Measurements from ENCODE around the gene DNLZ. TPM values are rescaled to one million over a fixed set of nuclear protein-coding genes. Genes with fewer than 3 reads are reported as not detected.

Gene DNLZ
- total and polyA plus RNA-seq, 2 donors (not counting 3 experiments of a cell fraction or from before 2014, with no cell fraction given), result 26.9 to 38.4 TPM

DNA sequence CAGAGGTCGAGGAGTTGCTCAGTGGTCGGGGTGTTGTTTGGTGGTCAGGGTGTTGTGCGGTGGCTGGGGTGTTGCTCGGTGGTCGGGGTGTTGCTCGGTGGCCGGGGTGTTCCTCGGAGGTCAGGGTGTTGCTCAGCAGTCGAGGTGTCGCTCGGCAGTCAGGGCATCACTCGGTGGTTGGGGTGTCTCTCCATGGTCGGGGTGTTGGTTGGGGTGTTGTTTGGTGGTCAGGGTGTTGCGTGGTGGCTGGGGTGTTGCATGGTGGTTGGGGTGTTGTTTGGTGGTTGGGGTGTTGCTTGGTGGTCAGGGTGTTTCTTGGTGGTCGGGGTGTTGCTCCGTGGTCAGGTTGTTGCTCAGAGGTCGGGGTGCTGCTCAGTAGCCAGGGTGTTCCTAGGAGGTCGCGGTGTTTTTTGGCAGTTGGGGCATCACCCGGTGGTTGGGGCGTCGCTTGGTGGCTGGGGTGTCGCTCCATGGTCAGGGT lies 47.2 kb downstream of the DNLZ start:
- Histone ChIP-seq H2AFZ (ENCODE audit: low read depth, low read length) (no peak overlapping the region), H3K36me3 (ENCODE audit: control insufficient read depth in 2 of 2, extremely low read depth in 1 of 2, insufficient read depth in 2 of 2, low read length in 2 of 2) (no peaks in the 10 kb centered on the region), H3K4me1 (ENCODE audit: control insufficient read depth, extremely low read depth, insufficient read depth, low read length) (no peaks in the 10 kb centered on the region), H3K79me2 (ENCODE audit: control insufficient read depth, insufficient read depth, low read length) (no peaks in the 10 kb centered on the region), H3K9me3 (replicated peaks; ENCODE audit: control insufficient read depth, insufficient read depth, low read length) (no peaks in the 10 kb centered on the region), H3K9me1 (replicated peaks; ENCODE audit: control insufficient read depth, extremely low read depth, insufficient read depth, low read length) (no peaks in the 10 kb centered on the region), H3K9ac (replicated peaks; ENCODE audit: extremely low read depth, insufficient read depth, low read length) (no peak overlapping the region), H3K27me3 (ENCODE audit: control insufficient read depth in 2 of 2, insufficient read depth in 2 of 2, low read length in 2 of 2) (no peaks in the 10 kb centered on the region), H3K27ac (ENCODE audit: insufficient read depth, low read depth, low read length) (no peak overlapping the region), H3K4me2 (ENCODE audit: insufficient read depth, low read length) (no peak overlapping the region), H4K20me1 (replicated peaks; ENCODE audit: control insufficient read depth, extremely low read depth, insufficient read depth, low read length) (no peaks in the 10 kb centered on the region), H3K4me3 (replicated peaks in 1 of 3; ENCODE audit: insufficient read depth in 1 of 3, low read depth in 1 of 3, low read length in 3 of 3) (no peak overlapping the region)
- TF ChIP-seq EZH2 (IDR thresholded peaks at IDR 0.05; ENCODE audit: borderline replicate concordance, low read depth, low read length, severe bottlenecking) (no peak), FOS (IDR thresholded peaks at IDR 0.05; ENCODE audit: borderline replicate concordance, insufficient read depth, low read length) (no peak), JUN (IDR thresholded peaks at IDR 0.05; ENCODE audit: borderline replicate concordance, insufficient read depth, insufficient read length, low read depth) (no peak), POLR2AphosphoS5 (IDR thresholded peaks at IDR 0.05; ENCODE audit: insufficient read depth, low read depth, low read length) (no peak), MAX (IDR thresholded peaks at IDR 0.05; ENCODE audit: insufficient read depth, insufficient read length) (no peak), POLR2A (IDR thresholded peaks at IDR 0.05; ENCODE audit: low read depth, low read length) (no peak), GATA2 (IDR thresholded peaks at IDR 0.05; ENCODE audit: insufficient read depth, insufficient read length, low read depth, low read length) (no peak), MYC (IDR thresholded peaks at IDR 0.05; ENCODE audit: low read depth, low read length) (no peak)
- TF ChIP-seq, protein P1, sequence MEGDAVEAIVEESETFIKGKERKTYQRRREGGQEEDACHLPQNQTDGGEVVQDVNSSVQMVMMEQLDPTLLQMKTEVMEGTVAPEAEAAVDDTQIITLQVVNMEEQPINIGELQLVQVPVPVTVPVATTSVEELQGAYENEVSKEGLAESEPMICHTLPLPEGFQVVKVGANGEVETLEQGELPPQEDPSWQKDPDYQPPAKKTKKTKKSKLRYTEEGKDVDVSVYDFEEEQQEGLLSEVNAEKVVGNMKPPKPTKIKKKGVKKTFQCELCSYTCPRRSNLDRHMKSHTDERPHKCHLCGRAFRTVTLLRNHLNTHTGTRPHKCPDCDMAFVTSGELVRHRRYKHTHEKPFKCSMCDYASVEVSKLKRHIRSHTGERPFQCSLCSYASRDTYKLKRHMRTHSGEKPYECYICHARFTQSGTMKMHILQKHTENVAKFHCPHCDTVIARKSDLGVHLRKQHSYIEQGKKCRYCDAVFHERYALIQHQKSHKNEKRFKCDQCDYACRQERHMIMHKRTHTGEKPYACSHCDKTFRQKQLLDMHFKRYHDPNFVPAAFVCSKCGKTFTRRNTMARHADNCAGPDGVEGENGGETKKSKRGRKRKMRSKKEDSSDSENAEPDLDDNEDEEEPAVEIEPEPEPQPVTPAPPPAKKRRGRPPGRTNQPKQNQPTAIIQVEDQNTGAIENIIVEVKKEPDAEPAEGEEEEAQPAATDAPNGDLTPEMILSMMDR (IDR thresholded peaks at IDR 0.05; ENCODE audit: extremely low read depth in 1 of 2, insufficient read depth in 1 of 2, low read depth in 1 of 2, low read length in 2 of 2), result no peak
- ChIA-PET CTCF (no interaction called here), POLR2A (no interaction called here)
- dilution Hi-C loops (cut with MboI; ENCODE audit: extremely low pct_ligation_motif_present, low sequenced_read_pairs), result no loop called here
- BruUV-seq (replicated peaks), result no TSS peak
- no peak for DNase-seq (ENCODE audit: low read depth, low spot score)
- no peak for FAIRE-seq
- intact Hi-C loops (cut with micrococcal nuclease), result no loop called here

All from endothelial cell of umbilical vein (primary cell).